Hematopoietic multipotent progenitor cell treated with erythropoietin and hydrocortisone succinate and interleukin-3 and kit ligand, for 8 days (in vitro differentiated cells): ENCODE measurements around the gene STK17B.
"Not testable (repeated sequence)": the region's sequence is repeated elsewhere in the genome, so short reads cannot be mapped to it uniquely, and the experiment has no call there.

Experiments
- DNase-seq: peaks from one replicate; pipeline ENCODE4 v3.0.0-alpha.2; 2015

The STK17B gene

GRCh38 chr2:196171248-196171871 is at the start of gene STK17B:
Gene STK17B, minus strand, starts transcription at chr2:196171578. Its CDS starts 8,195 bp downstream, at chr2:196163383.
- DNase-seq: peak; percentile 94

GRCh38 chr2:196220671-196221070 is 49.3 kb upstream of the STK17B start:
- no peak for DNase-seq

GRCh38 chr2:196219671-196220070 is 48.3 kb upstream of the STK17B start:
- DNase-seq: no peak

- DNase-seq: no peak
These were observed 46.7 kb upstream of the STK17B start for GRCh38 chr2:196218106-196218505.

GRCh38 chr2:196217116-196217515 is 45.7 kb upstream of the STK17B start:
- no peak for DNase-seq

- DNase-seq: peak; percentile 52
These were observed 44.0 kb upstream of the STK17B start for GRCh38 chr2:196215376-196215775.

- DNase-seq: no peak
These were observed 42.8 kb upstream of the STK17B start for GRCh38 chr2:196214156-196214555.

GRCh38 chr2:196213252-196213980 is 42.0 kb upstream of the STK17B start:
- no peak for DNase-seq

- DNase-seq: no peak
These were observed 37.5 kb upstream of the STK17B start for GRCh38 chr2:196208915-196209314.

- no peak for DNase-seq
These were observed 35.4 kb upstream of the STK17B start for GRCh38 chr2:196206804-196207203.

- DNase-seq: no peak
These were observed 34.6 kb upstream of the STK17B start for GRCh38 chr2:196205881-196206435.

- no peak for DNase-seq
These were observed 33.8 kb upstream of the STK17B start for GRCh38 chr2:196205011-196205766.

- DNase-seq: no peak
These were observed 30.0 kb upstream of the STK17B start for GRCh38 chr2:196201229-196202009.

- DNase-seq: no peak
These were observed 29.2 kb upstream of the STK17B start for GRCh38 chr2:196200557-196200956.

- no peak for DNase-seq
These were observed 24.4 kb upstream of the STK17B start for GRCh38 chr2:196195758-196196157.

GRCh38 chr2:196195302-196195701 is 23.9 kb upstream of the STK17B start:
- no peak for DNase-seq

GRCh38 chr2:196191541-196191940 is 20.2 kb upstream of the STK17B start:
- no peak for DNase-seq

GRCh38 chr2:196187898-196188458 is 16.6 kb upstream of the STK17B start:
- no peak for DNase-seq

GRCh38 chr2:196187175-196187700 is 15.9 kb upstream of the STK17B start:
- not testable (repeated sequence) for DNase-seq

- no peak for DNase-seq
These were observed 15.0 kb upstream of the STK17B start for GRCh38 chr2:196186266-196186980.

GRCh38 chr2:196184921-196185320 is 13.5 kb upstream of the STK17B start:
- no peak for DNase-seq
